HG03571 (cell line): Measurements from ENCODE around the gene ATP11C.
"Not testable (repeated sequence)": the region's sequence is repeated elsewhere in the genome, so short reads cannot be mapped to it uniquely, and the experiment has no call there.

Source experiments
- ATAC-seq: cut with Tn5 transposase; IDR thresholded peaks from one replicate; pipeline ENCODE4 v1.9.1; 2021; ENCODE audit not compliant: unreplicated experiment

Gene ATP11C

GRCh38 chrX:139932901-139933796, at the start of gene ATP11C:
ATP11C (minus strand) TSS chrX:139933053; CDS start chrX:139932042, 1,011 bp downstream.
- peak; percentile 75 for ATAC-seq

GRCh38 chrX:139974471-139974870, 41.6 kb upstream of the ATP11C start:
- ATAC-seq, result no peak

- no peak for ATAC-seq
Observed at GRCh38 chrX:139972629-139973624, 40.1 kb upstream of the ATP11C start.

- no peak for ATAC-seq
Observed at GRCh38 chrX:139972113-139972512, 39.3 kb upstream of the ATP11C start.

- ATAC-seq, result no peak
Observed at GRCh38 chrX:139971394-139971749, 38.5 kb upstream of the ATP11C start.

- ATAC-seq, result no peak
Observed at GRCh38 chrX:139969286-139969685, 36.4 kb upstream of the ATP11C start.

GRCh38 chrX:139967750-139968149, 34.9 kb upstream of the ATP11C start:
- ATAC-seq, result no peak

- ATAC-seq, result no peak
Observed at GRCh38 chrX:139967300-139967699, 34.4 kb upstream of the ATP11C start.

GRCh38 chrX:139966159-139966558, 33.3 kb upstream of the ATP11C start:
- ATAC-seq, result not testable (repeated sequence)

GRCh38 chrX:139965421-139965820, 32.6 kb upstream of the ATP11C start, which contains the start of gene CXorf66:
CXorf66 (minus strand) TSS chrX:139965521; CDS start chrX:139965496, 25 bp downstream.
- no peak for ATAC-seq

GRCh38 chrX:139961091-139961490, 28.2 kb upstream of the ATP11C start:
- ATAC-seq, result not testable (repeated sequence)

- no peak for ATAC-seq
Observed at GRCh38 chrX:139949703-139950102, 16.9 kb upstream of the ATP11C start.

- ATAC-seq, result no peak
Observed at GRCh38 chrX:139945075-139945474, 12.2 kb upstream of the ATP11C start.

GRCh38 chrX:139936259-139936658, 3.4 kb upstream of the ATP11C start:
- ATAC-seq, result no peak

GRCh38 chrX:139933904-139934303, 1.1 kb upstream of the ATP11C start:
- no peak for ATAC-seq

- peak; percentile 41 for ATAC-seq
Observed at GRCh38 chrX:139932073-139932900, 566 bp downstream of the ATP11C start.

- no peak for ATAC-seq
Observed at GRCh38 chrX:139931646-139932072, 1.2 kb downstream of the ATP11C start.

- no peak for ATAC-seq
Observed at GRCh38 chrX:139930916-139931645, 1.8 kb downstream of the ATP11C start.

GRCh38 chrX:139930401-139930800, 2.5 kb downstream of the ATP11C start:
- no peak for ATAC-seq

- no peak for ATAC-seq
Observed at GRCh38 chrX:139929876-139930275, 3.0 kb downstream of the ATP11C start.
